AG04450 (cell line): ENCODE results near the gene NATD1. TPM values are rescaled to one million over a fixed set of nuclear protein-coding genes. Genes with fewer than 3 reads are reported as not detected.

Source experiments
- CTCF ChIA-PET: fragments of 300-600, 350-600 bp; formaldehyde crosslinking; extraction: SDS; loops from one replicate; lab custom pipeline; 2022; ENCODE audit warnings: antibody characterized with exemption, inconsistent platforms; lab: Charles Lee
- POLR2A ChIA-PET: fragments of 350-600 bp; formaldehyde crosslinking; extraction: SDS; loops from one replicate; lab custom pipeline; 2021; ENCODE audit warnings: antibody characterized with exemption, inconsistent platforms; lab: Yijun Ruan, JAX
- DNase-seq: peaks from one replicate; pipeline ENCODE4 v3.0.0-alpha.2; 2011; ENCODE audit warnings: low read depth, low spot score
- H3K27ac ChIP-seq: one replicate; pipeline ENCODE4 v1.5.1; 2012; ENCODE audit warnings: low read depth, low read length, control low read depth
- H3K27me3 ChIP-seq: one replicate; pipeline ENCODE4 v1.6.0; 2012; ENCODE audit warnings: low read length; ENCODE audit not compliant: control insufficient read depth, insufficient read depth
- H3K4me3 ChIP-seq: 2 replicates; pipeline ENCODE4 v1.5.1; 2011; ENCODE audit warnings: mild to moderate bottlenecking, low read depth, low read length, control low read depth
- H3K9me3 ChIP-seq: 2 replicates; pipeline ENCODE4 v1.5.1; 2012; ENCODE audit warnings: low read length; ENCODE audit not compliant: control insufficient read depth, insufficient read depth
- polyA plus RNA-seq: library from polyadenylated mRNA; depleted of rRNA; stranded (reverse); fragments of >200 nt; gene quantifications from 2 replicates; pipeline ENCODE4 v1.2.3, GENCODE V29; 2011
- TF ChIP-seq, protein P1 (sequence below): IDR thresholded peaks from 2 replicates; pipeline ENCODE4 v1.5.1; 2011; ENCODE audit warnings: low read depth, low read length, control low read depth, inconsistent platforms

Gene NATD1
- polyA plus RNA-seq, 1 experiment: 4.0 TPM

DNA sequence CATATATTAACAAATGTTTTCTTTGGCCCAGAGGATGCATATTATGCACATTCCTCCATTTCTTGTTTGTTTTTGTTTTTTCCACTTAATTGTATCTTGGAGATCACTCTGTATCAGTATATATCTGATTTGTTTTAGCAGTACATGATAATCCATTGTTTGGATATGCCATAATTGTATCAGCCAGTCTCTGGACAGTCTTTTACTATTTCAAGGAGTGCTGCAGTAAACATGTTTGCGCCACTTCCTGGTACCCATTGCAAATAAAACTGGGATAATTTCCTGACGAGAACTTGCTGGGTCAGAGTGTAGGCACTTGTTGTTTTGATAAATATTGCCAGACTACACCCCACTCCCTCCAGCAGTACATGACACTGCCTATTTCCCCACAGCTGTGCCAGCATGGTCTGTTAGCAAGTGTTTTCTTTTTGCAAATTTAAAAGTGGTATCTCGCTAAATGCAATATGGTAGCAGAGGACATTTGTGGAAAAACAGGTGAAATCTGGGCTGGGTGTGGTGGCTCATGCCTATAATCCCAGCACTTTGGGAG, 34.3 kb downstream of the NATD1 start:
- no peaks in the 10 kb centered on the region for H3K27me3 ChIP-seq
- DNase-seq: no peak
- H3K27ac ChIP-seq: no peak overlapping the region
- ChIA-PET CTCF (interaction anchor here (1.5 kb wide), 1 partner anchor 100 kb away, joined by 4 read pairs; no protein-coding TSS in a partner anchor), POLR2A (no interaction called here)
- H3K9me3 ChIP-seq: peaks cover 8% of the 10 kb centered on the region; the same call in 1 of the 2 replicates
- TF ChIP-seq, protein P1, sequence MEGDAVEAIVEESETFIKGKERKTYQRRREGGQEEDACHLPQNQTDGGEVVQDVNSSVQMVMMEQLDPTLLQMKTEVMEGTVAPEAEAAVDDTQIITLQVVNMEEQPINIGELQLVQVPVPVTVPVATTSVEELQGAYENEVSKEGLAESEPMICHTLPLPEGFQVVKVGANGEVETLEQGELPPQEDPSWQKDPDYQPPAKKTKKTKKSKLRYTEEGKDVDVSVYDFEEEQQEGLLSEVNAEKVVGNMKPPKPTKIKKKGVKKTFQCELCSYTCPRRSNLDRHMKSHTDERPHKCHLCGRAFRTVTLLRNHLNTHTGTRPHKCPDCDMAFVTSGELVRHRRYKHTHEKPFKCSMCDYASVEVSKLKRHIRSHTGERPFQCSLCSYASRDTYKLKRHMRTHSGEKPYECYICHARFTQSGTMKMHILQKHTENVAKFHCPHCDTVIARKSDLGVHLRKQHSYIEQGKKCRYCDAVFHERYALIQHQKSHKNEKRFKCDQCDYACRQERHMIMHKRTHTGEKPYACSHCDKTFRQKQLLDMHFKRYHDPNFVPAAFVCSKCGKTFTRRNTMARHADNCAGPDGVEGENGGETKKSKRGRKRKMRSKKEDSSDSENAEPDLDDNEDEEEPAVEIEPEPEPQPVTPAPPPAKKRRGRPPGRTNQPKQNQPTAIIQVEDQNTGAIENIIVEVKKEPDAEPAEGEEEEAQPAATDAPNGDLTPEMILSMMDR: no peak
- H3K4me3 ChIP-seq: no peak overlapping the region

DNA sequence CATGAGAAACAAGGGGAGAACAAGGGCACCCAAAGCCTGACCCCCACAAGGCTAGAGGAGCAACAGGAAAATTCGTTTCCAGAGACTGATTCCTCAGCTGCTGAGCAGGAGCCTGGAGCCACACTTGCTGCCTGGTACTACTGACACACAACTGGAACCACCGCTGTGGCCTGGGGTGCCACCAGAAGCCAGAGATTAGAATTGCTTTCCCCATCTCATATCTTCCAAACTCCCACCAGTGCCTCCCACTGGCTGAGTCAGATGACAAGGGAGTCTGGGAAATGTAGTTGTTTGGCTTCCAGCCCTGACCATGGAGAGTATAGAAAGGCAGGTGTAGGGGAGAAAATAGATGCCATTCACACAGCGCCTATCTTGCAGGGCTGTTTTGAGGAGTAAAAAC, 35.1 kb downstream of the NATD1 start:
- no peak for DNase-seq
- Histone ChIP-seq H3K9me3 (peaks cover 8% of the 10 kb centered on the region; the same call in 1 of the 2 replicates), H3K27me3 (no peaks in the 10 kb centered on the region), H3K4me3 (no peak overlapping the region), H3K27ac (no peak overlapping the region)
- POLR2A ChIA-PET: no interaction called here
- CTCF ChIA-PET: interaction anchor here (2.5 kb wide), 1 partner anchor 89 kb away, joined by 9 read pairs; no protein-coding TSS in a partner anchor
- TF ChIP-seq, protein P1: no peak

DNA sequence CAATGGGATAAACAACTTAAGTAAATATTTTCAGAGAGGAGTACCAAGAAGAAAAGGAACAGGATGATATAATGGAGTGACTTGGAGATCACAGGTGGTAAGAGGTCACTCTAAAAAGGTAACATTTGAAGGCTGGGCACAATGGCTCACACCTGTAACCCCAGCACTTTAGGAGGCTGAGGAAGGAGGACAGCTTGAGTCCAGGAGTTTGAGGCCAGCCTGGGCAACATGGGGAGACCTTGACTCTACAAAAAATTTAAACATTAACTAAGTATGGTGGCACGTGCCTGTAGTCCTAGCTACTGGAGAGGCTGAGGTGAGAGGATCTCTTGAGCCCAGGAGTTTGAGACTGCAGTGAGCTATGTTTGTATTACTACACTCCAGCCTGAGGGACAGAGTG, 35.9 kb downstream of the NATD1 start:
- Histone ChIP-seq H3K27ac (no peak overlapping the region), H3K27me3 (no peaks in the 10 kb centered on the region), H3K4me3 (no peak overlapping the region), H3K9me3 (peaks cover 3% of the 10 kb centered on the region; the same call in 1 of the 2 replicates)
- ChIA-PET POLR2A (no interaction called here), CTCF (interaction anchor here (2.5 kb wide), 1 partner anchor 88 kb away, joined by 9 read pairs; no protein-coding TSS in a partner anchor)
- TF ChIP-seq, protein P1: no peak
- DNase-seq: no peak

DNA sequence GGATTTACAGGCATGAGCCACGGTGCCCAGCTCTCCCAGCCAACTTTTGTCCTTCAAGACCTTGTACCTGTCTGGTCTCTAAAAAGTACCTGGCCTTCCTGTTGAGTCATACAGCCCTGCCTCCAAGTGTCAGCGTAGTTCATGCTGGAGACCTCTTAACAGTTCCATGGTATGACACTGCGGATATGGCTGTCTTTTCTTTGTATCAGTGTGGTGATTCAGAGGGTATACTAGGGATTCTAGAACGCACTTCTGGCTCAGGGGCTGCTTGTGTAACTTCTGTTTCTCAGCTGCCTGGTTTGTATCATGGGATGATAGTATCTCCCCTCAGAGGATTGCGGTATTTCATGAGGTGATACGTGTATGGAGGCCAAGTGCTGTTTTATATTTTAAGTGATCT, 37.3 kb downstream of the NATD1 start:
- ChIA-PET CTCF (interaction anchor here (2.5 kb wide), 1 partner anchor 87 kb away, joined by 9 read pairs; no protein-coding TSS in a partner anchor), POLR2A (interaction anchor here (0.6 kb wide), 1 partner anchor 37 kb away, joined by 5 read pairs; the partner anchor contains the start of gene NATD1)
- Histone ChIP-seq H3K9me3 (no peaks in the 10 kb centered on the region; the same call in 1 of the 2 replicates), H3K27ac (no peak overlapping the region), H3K4me3 (no peak overlapping the region), H3K27me3 (no peaks in the 10 kb centered on the region)
- no peak for DNase-seq
- TF ChIP-seq, protein P1: no peak

DNA sequence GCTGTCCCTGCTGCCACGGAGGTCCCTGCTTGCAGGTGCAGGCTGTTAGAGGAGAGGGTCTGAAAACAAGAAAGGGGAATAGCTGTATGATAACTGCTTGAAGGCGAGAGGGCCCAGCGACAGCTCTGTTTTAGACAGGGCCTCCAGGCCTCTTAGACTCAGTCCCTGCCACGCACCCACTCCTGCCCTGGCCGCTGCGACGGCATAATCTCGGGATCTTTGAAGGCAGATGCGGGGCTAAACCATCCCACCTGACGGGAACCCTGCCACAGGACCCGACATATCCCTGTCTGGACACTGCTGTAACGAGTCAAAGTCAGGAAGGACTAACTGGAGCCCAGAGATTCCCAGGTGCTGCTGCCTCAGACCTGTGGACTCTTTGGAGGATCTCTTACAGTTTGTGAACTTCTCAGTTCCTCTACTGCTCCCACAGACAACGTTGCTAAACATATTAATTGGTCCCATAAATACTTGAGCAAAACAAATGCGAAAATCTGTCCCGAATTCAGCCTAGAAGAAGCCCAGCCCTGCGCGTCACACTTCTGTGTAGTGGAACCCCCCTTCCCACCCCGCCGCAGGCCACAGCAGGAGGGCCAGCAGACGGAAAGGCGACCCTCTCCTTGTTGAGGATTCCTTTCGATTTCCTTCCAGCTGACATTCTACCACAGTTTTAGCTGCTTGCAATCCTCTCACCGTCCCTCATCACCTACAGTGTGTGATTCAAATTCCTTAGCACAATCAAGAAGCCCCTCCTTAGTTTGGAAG, 38.3 kb downstream of the NATD1 start:
- CTCF ChIA-PET: interaction anchor here (0.6 kb wide), 1 partner anchor 11 kb away, joined by 9 read pairs; no protein-coding TSS in a partner anchor
- H3K27me3 ChIP-seq: no peaks in the 10 kb centered on the region
- TF ChIP-seq, protein P1: no peak
- POLR2A ChIA-PET: interaction anchor here (1.6 to 2.8 kb wide), 2 partner anchors 60 to 171 kb away, joined by 4 to 8 read pairs; partner anchors contain the start of gene USP22
- no peaks in the 10 kb centered on the region; the same call in 1 of the 2 replicates for H3K9me3 ChIP-seq
- H3K4me3 ChIP-seq: peak overlapping the region; percentile 93
- no peak for DNase-seq
- peak overlapping the region; percentile 89 for H3K27ac ChIP-seq
